RWPE1 (cell line): ENCODE measurements around the gene SSBP3.
"Not testable (repeated sequence)": the region's sequence is repeated elsewhere in the genome, so short reads cannot be mapped to it uniquely, and the experiment has no call there.

Source experiments
- CTCF ChIA-PET: fragments of 350-600 bp; sonication (Branson Sonifier 250); formaldehyde crosslinking; extraction: SDS; loops from one replicate; lab custom pipeline; 2021; lab: Yijun Ruan, JAX
- POLR2A ChIA-PET: fragments of 400-600 bp; formaldehyde crosslinking; extraction: SDS; loops from one replicate; lab custom pipeline; 2020; ENCODE audit warnings: antibody characterized with exemption; ENCODE audit not compliant: low non-redundant PET; lab: Yijun Ruan, JAX
- DNase-seq: peaks from one replicate; pipeline ENCODE4 v3.0.0; 2012; ENCODE audit warnings: low spot score
- H3K27ac ChIP-seq: fragments of 450-650 bp; 2 replicates; pipeline ENCODE4 v1.5.1; 2017
- TF ChIP-seq, protein P1 (sequence below): fragments of 450-650 bp; conservative IDR thresholded peaks from 2 replicates; pipeline ENCODE4 v1.5.1; 2017; ENCODE audit warnings: low read depth, mild to moderate bottlenecking

SSBP3 gene

DNA sequence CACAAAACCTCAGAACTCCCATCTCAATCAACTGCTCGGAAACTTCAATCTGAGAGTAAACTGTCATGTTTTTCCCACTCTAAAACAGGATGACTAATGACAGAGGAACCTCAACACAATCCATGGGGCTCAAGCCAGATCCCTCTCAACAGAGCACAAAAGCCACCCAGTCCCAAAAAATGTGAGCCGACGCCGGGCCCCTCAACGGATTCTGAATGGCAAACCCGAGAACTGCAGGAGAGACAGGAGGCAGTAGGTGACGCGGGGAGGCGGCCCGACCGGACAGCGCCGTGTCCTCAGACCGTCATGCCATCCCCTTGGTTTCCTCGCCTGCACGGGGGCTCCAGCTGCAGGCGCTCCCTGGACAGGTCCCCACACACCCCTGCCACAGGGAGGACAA is 53.4 kb downstream of the SSBP3 start:
- H3K27ac ChIP-seq: no peak overlapping the region
- ChIA-PET POLR2A (no interaction called here), CTCF (no interaction called here)

DNA sequence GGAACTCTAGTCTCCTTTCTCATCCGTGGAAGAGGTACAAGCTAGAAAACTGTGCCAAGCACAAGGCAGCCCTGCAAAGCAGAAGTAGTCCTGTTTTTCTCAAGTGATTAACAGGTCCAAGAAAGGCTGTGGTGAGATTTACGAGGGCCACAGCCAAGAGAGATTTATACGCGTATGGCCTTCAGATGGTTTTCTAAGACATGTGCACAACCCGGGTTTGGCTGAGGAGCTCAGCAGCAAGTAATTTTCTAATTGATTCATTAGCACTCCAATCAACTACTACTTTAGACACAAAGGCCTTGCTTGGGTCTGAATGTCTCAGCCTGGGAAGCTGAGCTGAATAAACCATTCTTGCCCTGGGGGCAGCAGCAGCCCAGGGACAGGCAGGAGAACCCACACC is 55.8 kb downstream of the SSBP3 start:
- TF ChIP-seq, protein P1, sequence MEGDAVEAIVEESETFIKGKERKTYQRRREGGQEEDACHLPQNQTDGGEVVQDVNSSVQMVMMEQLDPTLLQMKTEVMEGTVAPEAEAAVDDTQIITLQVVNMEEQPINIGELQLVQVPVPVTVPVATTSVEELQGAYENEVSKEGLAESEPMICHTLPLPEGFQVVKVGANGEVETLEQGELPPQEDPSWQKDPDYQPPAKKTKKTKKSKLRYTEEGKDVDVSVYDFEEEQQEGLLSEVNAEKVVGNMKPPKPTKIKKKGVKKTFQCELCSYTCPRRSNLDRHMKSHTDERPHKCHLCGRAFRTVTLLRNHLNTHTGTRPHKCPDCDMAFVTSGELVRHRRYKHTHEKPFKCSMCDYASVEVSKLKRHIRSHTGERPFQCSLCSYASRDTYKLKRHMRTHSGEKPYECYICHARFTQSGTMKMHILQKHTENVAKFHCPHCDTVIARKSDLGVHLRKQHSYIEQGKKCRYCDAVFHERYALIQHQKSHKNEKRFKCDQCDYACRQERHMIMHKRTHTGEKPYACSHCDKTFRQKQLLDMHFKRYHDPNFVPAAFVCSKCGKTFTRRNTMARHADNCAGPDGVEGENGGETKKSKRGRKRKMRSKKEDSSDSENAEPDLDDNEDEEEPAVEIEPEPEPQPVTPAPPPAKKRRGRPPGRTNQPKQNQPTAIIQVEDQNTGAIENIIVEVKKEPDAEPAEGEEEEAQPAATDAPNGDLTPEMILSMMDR: no peak
- DNase-seq: no peak
- POLR2A ChIA-PET: no interaction called here
- CTCF ChIA-PET: interaction anchor here (0.5 kb wide), 1 partner anchor 202 kb away, joined by 3 read pairs; no protein-coding TSS in a partner anchor
- H3K27ac ChIP-seq: no peak overlapping the region

More for the DNA sequence above, 53.4 kb downstream of the SSBP3 start:
- no peak for DNase-seq
- TF ChIP-seq, protein P1: no peak

DNA sequence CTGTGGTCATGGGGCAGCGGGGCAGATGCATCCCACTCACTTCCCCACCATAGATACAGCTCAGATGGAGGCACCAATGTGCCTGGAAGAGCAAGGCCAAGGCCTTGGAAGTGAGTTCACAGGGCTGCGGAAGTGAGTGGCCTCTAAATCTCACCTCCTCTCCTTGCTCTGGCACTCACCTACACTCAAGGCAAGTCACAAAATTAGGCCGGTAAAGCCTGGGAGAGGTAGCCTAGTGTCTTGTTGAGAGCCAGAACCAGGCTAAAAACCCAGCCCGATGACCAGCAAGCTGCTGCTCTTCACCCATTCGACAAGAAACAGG is 57.5 kb downstream of the SSBP3 start:
- DNase-seq: no peak
- POLR2A ChIA-PET: no interaction called here
- no peak overlapping the region for H3K27ac ChIP-seq
- TF ChIP-seq, protein P1: no peak
- CTCF ChIA-PET: no interaction called here

DNA sequence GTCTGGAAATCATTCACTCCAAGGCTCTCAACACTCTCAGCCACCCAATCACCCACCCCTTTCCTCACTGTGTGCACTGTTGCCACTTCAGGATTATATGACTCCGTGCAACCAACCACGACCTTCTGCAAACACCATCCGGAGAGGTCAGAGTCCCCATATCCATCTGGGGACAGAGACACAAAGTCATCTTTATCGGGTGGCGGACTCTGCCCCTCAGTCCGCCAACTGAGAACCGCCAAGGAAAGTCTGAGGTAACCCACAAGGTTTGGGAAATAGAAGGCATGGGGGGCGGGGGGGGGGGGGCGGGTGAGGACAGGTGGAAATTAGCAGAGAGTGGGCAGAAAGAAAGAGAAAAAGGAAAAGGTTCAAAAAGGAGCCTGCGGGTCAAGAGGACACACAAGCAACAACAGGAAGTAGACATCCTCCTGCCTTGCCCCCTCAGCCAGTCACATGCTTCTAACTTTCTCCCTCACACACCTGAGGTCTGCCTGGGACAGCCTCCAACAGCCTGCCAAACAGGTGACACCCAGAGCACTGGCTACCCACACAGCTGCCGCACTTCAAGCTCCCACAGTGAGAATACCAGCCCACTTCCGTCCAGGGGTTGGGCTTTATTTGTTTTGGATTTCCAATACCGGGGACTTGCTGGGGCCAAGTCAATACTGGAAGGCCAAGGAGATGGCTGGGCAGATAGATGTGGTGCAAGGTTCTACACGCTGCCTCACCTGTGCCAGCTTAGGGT is 58.1 kb downstream of the SSBP3 start:
- TF ChIP-seq, protein P1: no peak
- H3K27ac ChIP-seq: no peak overlapping the region
- ChIA-PET POLR2A (no interaction called here), CTCF (no interaction called here)
- DNase-seq: no peak

DNA sequence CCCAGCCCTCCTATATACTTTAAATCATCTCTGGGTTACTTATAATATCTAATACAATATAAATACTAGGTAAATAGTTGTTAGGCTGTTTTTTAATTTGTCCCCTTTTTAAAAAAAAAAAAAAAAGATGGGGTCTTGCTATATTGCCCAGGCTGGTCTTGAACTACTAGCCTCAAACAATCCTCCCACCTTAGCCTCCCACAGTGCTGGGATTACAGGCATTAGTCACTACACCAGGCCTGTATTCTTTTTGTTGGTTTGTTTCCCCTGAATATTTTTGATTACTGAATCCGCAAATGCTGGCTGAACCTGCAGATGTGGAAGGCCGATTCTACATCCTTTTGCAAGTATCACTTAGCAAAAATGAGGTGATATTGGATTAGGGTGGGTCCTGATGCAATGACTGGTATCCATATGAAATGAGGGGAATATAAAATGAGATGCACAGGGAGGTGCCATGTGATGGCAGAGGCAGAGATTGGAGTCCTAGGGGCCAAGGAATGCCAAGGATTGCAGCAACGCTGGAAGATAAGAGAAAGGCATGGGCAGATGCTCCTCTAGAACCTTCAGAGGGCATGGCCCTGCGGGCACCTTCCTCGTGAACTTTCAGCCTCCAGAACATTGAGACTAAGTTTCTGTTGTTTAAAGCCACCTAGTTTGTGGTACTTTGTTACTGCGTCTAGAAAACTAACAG is 58.8 kb downstream of the SSBP3 start:
- POLR2A ChIA-PET: no interaction called here
- CTCF ChIA-PET: no interaction called here
- DNase-seq: no peak
- TF ChIP-seq, protein P1: no peak
- H3K27ac ChIP-seq: no peak overlapping the region

DNA sequence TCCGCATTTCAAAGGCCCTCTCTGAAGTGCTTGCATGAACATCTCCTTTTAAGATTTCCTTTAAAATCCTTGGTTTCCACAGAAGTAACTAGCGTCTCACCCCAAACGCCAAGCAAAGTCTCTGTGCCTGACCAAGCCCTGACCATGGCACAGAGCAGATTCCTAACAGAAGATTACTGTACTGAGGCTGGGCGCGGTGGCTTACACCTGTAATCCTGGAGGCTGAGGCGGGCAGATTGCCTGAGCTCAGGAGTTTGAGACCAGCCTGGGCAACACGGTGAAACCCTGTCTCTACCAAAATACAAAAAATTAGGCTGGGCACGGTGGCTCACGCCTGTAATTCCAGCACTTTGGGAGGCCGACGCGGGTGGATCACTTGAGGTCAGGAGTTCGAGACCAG is 60.6 kb downstream of the SSBP3 start:
- POLR2A ChIA-PET, DNase-seq, H3K27ac ChIP-seq, CTCF ChIA-PET: not testable (repeated sequence)

DNA sequence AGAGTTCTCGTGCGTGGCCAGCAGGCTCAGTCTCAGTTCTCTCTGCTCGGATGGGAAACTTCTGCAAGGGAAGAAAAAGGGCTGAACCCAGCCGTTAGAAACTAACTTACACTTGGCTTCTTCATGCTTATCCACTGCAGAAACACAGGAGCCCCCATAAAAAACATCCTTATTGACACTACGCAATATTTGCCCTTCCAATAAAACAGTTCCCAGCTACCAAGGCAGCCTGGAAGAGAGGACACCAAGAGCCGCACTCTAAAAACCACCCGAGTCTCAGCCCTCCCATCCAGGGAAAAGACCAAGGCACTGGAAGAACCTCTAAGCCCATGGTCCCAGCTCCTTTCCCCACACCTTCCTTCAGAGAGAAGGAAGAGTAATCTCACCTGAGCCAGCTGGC is 61.1 kb downstream of the SSBP3 start:
- no peak for DNase-seq
- no peak overlapping the region for H3K27ac ChIP-seq
- CTCF ChIA-PET: no interaction called here

More for the DNA sequence above, 61.1 kb downstream of the SSBP3 start:
- POLR2A ChIA-PET: no interaction called here
- TF ChIP-seq, protein P1: no peak
